Posterior cingulate gyrus (tissue), 11 donors: Measurements from ENCODE around the gene AMOTL2.

Experiments
- DNase-seq, 10 donors: peaks; one replicate each; pipeline versions ENCODE4 v3.0.0 to v3.0.0-alpha.2; 2020 to 2021; ENCODE audit warnings: mixed read lengths in 3 of 10
- intact Hi-C: fragments of 100-400 bp; cut with DNase I; formaldehyde crosslinking; loops from one replicate; pipeline ENCODE4 v1.15.1; 2023

AMOTL2 gene

DNA sequence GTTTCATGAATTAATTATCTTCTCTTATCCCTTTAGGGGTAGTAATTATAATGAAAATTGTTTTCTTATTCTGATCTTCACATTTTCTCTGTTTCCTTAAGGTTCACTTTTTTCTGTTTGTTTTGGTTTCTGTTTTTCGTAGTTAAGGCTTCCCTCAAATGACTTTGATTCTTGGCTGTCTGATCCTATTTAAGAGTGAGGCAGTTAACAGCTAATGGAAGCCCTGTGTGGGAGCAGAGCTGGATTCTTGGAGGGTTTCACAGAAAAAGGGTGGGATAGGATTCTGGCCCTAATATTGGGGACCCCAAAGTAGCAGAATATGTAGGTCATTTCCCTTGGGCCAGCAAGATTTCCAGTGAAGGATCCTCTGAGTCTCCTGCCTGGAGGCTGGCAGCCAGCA lies 6.8 kb upstream of the AMOTL2 start:
- intact Hi-C loops = no loop called here
- DNase-seq = no peak

DNA sequence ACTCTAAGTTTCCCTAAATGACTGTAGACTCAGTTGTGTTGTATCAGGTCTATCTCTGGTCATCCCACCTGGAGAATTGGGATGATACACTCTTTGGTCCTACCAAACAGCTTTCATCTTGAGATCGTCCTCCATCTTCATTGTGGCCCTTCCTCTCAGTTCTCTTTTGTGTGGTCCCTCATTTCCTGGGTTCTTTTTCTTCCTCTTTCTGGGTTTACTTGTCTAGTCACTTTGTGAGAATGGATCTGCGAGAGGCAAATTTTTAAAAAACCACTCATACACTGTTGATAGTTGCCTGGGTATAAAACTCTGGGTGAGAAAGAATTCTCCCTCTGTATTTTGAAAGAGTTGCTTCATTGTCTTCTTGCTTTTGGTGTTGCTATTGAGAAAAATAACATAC lies 6.0 kb upstream of the AMOTL2 start:
- DNase-seq = no peak
- intact Hi-C loops = no loop called here

DNA sequence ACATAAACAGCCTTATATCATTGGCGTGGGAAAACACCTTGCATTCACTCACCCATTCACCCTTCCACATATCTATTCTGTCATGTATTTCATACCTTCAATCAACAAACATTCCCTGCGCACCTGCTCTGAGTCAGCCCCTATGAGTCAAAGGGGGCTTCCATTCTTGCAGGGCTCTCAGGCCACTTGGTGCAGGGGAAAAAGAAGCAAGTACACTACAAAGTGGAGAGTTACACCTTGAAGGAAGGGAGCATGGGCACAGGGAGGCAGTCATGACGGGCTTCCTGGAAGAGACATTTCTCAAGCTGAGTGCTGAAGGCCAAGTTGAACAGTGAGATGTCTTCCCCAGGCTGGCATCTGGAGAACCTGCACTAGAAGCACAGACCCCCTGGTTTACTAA lies 4.6 kb upstream of the AMOTL2 start:
- intact Hi-C loops = loop anchor here (5.0 kb wide), 3 partner anchors 72 to 167 kb away; no protein-coding TSS in a partner anchor
- no peak for DNase-seq

DNA sequence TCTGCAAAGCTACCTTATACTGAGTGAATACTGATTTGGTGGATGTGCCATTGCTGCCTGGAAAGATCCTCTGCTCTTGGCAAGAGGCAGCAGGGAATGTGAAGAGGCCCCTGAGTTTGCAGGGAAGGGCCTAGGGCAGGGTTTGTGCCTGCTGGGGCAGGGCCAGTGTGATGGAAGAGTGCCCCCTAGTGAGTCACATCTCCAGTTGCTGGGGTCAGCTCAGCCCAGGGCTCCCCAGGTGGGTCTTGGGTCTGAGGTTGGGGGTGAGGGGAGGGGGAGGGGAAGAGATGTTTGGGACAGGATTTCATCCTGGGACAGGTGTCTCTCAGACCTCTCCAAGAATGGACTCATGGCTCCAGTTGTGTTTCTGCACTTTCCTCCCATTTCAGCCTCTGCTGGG lies 4.1 kb upstream of the AMOTL2 start:
- intact Hi-C loops = loop anchor here (5.0 kb wide), 3 partner anchors 71 to 166 kb away; no protein-coding TSS in a partner anchor
- peak in 3 of 10 donors; percentile 50 to 91 (median 74) for DNase-seq

DNA sequence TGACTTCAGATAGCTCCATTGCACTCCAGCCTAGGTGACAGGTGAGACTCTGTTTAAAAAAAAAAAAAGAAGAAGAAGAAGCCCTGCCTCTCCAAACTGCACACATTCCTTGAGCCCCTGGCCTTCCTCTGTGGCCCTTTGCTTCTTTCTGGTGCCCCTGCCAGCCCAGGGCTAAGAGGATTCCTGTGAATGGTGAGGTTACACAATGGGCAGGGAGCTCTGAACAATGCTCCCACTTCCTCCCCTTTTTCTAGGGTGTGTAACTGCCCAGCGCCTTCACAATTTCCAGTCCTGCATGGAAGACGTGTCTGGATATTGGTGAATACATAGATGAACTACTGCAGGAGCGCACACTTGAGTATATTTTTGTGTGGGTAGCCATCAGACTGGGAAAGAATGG lies 3.6 kb upstream of the AMOTL2 start:
- intact Hi-C loops = loop anchor here (5.0 kb wide), 3 partner anchors 71 to 166 kb away; no protein-coding TSS in a partner anchor
- DNase-seq = peak in 1 of 10 donors; percentile 18

DNA sequence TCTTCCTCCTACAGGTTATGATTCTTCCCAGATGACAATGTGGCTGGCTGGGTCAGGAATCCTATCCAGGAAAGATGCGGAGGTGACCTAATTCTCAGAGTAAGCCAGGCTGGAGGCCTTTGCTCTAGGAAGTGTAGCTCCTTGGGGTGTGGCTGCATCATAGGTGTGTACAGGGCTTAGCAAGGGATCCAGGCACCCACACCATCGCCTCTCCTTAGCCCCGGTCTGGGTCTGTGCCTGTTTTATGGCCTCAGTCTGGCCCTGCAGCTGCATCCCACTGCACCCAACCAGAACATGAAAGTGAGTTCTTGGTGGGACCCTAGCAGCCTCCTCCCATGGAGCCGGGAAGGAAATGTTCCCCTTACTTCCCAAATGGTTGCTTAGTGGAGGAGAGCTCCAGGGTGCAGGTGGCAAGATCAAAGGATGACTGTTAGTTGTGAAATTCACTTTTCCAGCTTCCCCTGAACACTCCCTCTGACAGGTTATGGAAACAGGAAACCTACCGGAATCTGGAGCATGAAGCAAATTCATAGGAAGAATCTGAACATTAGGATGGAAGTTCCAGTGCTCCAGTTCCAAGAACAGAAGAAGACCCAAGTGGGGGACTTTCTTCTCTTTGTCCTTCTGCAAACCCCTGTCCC lies 2.7 kb upstream of the AMOTL2 start:
- intact Hi-C loops = loop anchor here (5.0 kb wide), 3 partner anchors 70 to 165 kb away; no protein-coding TSS in a partner anchor
- peak in 2 of 10 donors; percentile 24 to 61 for DNase-seq

DNA sequence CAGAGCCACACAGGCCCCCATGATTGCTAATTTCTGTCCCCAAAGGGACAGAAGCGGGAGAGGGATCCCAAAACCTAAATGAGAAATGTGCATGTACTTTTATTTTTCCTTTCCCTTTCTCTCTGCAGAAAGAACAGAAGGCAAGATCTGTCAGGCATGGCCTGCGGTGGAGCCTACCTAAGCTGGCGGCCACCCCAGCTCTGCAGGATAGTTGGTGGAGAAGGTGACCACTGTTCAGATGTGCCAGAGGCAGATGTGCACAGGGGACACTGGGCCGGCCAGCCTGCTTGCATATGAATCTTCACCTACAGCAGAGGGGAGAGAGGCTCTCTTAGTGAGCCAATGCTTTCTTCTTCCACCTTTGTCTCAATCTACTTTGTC lies 2.1 kb upstream of the AMOTL2 start:
- DNase-seq = peak in 2 of 10 donors; percentile 51 to 76
- intact Hi-C loops = loop anchor here (5.0 kb wide), 3 partner anchors 69 to 164 kb away; no protein-coding TSS in a partner anchor

DNA sequence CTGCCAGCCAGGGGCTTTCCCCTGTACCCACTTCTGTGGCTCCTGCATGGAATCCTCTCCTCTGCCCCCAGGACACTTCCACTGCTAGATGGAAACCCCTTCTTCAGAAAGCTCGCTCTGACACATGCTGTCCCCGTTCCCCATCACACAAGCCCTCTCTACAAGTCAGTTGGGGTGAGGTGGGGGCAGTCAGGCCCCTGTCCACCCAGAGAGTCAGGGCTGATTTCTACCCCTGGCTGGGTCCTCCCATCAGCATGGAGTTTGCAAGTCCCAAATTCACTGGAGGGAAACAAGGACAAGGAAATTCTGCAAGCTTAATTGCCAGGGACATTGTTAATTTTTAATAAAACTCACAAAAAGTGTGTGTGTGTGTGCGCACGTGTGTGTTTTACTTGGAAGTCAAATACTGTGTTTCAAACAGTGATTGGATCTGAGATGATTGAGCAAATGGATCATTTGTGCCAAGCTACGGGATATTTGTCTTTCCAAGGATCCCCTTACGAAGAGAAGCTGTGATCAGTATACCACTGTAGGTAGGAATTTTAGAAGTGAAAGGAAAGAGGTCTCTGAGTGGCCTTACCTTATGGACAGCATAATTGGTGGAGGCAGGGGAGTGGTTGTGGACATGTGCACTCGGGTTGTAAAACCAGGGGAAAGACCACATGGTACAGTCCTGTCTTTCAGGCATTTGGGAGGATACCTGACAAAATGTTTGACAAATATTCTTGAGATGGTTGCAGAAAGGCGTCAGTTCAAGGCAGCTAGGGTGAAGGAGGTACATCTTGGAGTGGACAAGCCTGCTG lies 1.5 kb upstream of the AMOTL2 start:
- intact Hi-C loops = loop anchor here (2.0 to 5.0 kb wide), 4 partner anchors 31 to 163 kb away; no protein-coding TSS in a partner anchor
- peak in 1 of 10 donors; percentile 69 for DNase-seq

DNA sequence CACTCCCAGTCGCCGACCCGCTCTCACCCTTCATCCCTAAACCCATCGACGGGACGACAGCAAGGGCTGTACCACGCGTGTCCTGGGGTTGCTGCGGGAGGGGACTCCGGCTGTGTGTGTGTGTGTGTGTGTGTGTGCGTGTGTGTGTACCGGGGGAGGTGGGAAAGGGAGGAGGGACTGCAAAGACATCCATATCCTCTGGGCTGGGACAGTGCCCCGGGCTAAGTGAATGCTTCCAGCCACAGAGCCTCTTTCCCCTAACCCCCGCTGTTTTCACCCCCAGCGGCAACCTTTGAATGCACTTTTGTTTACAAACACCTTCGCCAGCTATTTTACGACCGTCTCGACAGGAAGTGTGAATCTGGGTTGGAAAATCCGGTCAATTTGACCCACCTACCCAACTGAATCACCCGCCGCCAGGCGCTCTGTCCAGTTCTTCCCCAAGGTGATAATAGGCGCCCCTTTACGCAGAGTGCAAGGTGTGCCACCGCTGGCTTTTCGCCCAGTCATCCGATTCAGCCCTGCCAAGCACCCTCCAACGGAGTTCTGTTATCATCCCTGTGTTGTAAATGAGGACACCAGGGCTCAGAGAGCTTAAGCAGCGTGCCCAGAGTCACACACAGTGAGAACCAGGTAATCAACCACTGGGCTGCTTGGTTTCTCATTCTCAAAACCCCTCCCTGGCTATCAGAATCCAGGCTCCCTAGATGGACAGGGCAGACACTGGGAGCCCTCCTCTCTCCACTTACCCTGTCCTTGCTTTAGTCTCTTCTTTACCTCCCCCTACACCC lies 739 bp upstream of the AMOTL2 start:
- intact Hi-C loops = loop anchor here (2.0 to 5.0 kb wide), 6 partner anchors 32 to 163 kb away; partner anchors contain the start of gene RYK
- DNase-seq = peak in 2 of 10 donors; percentile 54 to 78

DNA sequence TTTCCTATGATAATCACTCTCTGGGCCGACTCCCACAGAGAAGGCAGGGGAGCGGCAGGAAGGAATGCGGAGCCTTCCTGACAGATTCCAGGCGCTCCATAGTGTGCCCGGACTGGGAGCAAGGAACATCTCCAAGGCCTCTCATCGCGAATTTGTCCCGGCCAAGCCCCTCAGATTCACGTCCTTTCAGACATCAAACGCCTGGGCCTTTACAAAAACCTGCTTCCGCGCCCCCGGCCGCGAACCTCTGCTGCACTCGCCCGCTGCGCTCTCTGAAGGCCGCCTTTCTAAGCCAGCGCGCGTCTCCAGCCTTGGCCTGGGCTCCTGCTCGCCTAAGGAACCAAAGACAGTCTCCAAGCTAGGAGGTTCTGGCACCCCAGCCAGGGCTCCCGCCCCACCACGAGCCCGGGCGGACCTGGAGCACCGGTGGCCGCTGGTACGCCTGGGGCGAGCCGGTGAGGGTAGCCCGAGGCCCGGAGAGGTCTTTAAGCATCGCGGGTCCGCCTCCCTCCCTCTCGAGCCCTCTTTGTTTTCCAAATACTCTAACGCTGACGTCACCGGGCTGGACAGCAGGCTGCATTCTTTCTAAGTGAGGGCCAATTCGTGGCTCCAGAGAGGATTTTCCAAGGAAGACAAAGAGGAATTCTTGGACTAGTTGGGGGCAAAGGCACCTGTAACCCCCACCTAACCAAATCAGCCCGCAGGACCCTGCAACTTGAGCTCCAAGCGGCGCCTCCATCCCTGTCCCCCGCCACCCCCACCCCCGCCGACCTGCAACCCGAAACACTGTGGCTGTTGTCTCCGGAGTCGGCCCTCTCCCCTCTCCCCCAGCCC lies 759 bp downstream of the AMOTL2 start:
- peak; percentile 64 to 96 (median 81) for DNase-seq
- intact Hi-C loops = loop anchor here (2.0 to 5.0 kb wide), 3 partner anchors 33 to 121 kb away; partner anchors contain the start of gene RYK

DNA sequence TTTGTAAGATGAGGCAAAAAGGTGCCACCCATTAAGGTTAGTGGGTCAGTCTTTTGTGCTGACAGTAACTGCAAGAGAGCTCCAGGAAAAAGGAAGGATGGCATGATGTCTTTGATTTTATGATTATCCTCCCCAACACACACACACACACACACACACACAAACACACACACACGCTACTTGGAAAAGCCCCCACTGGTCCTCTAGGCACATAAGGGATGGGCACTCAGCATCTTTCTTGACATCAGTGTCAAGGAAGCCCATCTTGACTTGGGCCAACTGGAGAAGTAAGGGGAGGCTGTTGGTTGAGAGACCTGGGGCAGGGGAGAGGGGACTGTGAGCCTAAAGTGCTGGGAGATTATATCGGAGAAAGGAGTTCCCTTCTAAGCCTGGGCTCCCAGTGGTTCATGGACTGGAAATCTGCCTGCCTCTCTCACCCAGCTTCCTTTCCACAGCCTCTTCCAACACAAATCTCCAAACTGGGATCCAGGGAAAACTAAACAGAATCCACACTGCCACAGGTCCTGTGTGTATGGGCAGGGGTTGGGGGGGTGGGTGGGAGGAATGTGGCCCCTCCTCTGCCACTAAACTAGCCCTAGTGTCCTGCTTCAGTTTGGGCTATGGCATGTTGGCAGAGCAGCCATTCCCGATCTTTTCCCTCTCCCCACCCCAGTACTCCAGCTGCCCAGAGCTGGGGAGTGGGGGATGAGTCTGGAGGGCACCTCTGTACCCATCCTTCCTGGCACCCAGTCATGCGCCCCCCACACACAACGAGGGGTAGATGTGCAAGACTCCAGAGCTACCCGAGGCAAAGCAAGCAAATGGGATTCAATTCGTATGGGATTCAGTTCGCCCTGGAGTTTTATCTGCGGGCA lies 1.6 kb downstream of the AMOTL2 start:
- DNase-seq = peak in 1 of 10 donors; percentile 16
- intact Hi-C loops = loop anchor here (5.0 kb wide), 2 partner anchors 75 to 120 kb away; partner anchors contain the start of gene RYK

DNA sequence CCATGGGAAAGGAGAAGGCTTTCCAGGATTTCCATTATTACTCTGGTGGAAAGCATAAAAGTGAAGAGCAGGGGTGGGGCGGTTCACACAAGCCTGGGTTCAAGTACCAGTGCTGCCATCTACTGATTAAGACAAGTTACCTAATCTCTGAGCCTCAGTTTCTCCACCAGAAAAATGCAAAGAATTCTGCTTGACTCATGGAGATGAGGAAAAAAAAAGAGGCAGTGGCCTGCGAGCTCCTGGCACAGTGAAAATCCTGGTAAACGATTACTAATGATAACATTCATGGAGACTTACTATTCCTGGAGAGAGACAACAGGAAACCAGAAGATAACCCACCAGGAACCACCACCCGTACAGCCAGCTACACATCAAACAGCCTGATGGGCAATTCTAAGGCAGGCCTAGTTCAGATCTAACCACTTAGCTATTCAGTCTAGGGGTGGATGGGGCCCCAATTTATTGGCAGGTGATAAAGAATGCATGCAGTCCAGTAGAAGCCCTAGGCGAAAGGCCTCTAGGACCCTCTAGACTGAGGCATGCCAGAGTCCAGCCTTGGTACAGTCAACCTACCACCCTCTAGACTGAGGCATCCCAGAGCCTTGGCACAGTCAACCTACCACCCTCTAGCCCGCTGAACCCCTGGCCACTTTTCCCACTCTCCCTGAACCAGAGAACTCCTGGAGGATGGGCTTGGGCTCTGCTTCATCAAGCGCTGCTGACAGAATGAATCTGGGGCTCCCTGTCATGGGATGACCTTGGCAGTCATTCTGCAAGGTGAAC lies 2.5 kb downstream of the AMOTL2 start:
- DNase-seq = peak in 1 of 10 donors; percentile 15

DNA sequence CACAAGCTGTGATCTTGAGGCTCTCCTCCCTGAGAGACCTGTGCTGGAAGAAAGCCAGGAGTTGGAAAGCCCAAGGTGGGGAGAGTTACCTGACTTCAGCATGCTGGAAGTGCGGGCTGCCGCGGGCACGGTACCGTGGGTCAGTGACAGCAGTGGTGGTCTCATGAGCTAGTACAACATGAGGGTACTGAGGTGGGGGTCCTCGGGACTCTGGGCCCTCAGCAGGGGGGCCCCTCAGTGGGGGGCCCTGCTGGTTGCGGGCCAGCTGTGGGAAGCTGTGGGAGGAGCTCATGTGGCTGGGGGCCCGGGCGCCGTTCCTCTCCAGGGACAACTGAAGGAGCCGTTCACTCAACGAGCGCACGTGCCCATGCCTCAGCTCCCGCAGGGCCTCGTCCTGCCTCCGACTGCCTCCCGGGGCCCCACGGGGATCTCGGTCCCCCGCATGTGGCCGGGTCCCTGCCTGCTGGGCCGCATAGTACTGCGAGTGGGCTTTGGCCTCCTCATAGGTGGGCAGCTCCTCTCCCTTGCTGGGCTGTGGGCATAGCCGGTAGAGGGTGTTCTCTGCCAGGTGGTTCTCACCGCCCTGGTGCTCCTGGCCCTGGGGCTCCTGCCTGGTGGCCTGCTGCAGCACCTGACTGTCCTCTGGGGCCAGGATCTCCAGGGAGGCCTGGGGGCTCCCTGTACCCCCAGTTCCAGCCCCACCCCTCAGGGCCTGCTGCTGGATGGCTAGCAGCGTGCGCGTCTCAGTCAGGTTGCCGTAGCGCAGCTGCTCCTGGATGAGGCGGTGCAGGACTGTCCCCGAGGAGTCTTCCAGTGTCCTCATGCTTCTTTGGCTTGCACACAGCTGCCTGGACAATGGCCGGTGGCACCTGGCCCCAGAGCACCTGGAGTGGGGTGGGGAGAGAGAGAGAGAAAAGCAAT lies 3.4 kb downstream of the AMOTL2 start:
- DNase-seq = peak in 1 of 10 donors; percentile 75
- intact Hi-C loops = loop anchor here (5.0 kb wide), 2 partner anchors 76 to 119 kb away; partner anchors contain the start of gene RYK

More for the DNA sequence above, 2.5 kb downstream of the AMOTL2 start:
- intact Hi-C loops = loop anchor here (5.0 kb wide), 2 partner anchors 76 to 119 kb away; partner anchors contain the start of gene RYK

DNA sequence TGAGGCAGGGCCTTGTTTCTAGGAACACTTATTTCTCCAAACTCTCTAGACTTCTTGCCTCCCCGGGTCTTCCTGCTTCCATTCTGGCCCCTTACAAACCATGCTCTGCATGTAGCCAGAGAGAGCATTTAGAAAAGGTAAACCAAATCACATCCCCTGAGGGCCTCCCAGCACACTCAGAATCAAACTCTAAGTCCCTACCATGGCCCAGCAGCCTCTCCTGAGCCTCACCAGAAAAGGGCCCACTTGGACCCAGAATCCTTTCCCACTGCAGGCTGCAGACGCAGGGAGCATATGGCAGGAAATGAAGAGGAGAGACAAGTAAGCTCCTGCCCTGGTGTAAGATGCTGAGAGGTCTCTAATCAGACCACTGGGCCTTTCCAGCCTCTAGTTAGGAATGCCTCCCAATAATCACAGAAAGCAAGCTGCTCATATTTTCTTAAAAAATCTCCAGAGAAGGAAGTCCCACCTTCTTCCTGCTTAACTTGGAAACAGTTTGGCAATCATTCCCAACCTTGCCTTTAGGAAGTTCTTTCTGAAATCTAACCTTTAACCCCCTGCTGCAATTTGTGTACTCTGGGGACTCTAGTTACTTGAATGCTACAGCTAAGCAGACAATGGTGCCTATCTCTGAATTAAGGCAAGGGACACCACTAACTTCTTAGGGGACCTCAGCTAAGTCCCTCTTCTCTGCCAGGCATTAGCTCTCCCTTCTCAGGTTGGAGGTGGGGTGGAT lies 4.2 kb downstream of the AMOTL2 start:
- intact Hi-C loops = loop anchor here (5.0 kb wide), 2 partner anchors 77 to 118 kb away; partner anchors contain the start of gene RYK
- DNase-seq = no peak

DNA sequence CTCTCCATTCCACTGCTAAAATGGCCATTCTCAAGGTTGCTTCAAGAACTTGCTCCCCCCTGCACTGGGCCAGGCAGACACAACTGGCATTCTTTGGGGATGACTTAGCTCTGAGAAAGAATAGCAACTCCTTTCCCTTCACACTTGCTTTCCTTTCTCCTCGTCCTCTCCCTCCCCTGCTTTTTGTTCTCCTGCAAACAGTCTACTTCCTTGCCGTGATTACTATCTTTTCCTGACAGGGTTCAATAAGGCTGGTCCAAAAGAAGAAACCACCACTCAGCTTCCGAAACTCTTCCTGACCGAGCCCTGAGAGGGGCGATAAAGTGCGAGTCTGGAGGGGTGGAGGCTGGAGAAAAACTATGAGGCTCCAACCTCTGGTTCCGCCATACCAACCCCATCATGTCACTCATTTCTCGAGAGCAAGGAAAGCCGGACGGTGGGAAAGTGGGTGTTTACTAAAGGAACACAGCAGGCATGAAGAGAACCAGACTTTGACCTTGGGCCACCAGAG lies 5.0 kb downstream of the AMOTL2 start:
- no peak for DNase-seq
- intact Hi-C loops = no loop called here

DNA sequence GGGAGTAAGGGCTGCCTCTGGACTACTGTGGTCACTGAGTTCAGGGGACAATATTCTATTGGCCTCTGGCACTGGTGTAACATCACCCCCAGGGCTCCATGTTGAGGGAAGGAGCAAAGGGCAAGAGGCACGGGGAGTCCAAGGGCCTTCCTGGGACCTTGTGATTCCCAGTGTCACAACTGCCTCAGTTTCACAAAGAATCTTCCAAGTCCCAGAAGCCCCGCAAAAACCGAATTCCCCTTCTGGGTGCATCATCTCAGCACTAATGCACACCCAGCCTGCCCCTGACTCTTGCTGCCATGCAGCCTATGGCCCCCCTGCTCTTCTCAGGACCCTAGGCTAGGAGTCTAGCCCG lies 5.5 kb downstream of the AMOTL2 start:
- intact Hi-C loops = no loop called here

More for the DNA sequence above, 5.5 kb downstream of the AMOTL2 start:
- DNase-seq = peak in 1 of 10 donors; percentile 14
